HG03095 (cell line): ENCODE measurements around the gene TLE2.

Source experiments
- ATAC-seq: cut with Tn5 transposase; IDR thresholded peaks from one replicate; pipeline ENCODE4 v1.9.1; 2021; ENCODE audit warnings: moderate library complexity; ENCODE audit not compliant: unreplicated experiment

Gene TLE2

GRCh38 chr19:3029065-3029923, at the start of gene TLE2:
TLE2 (minus strand) TSS chr19:3029280; CDS start chr19:3028904, 376 bp downstream.
- no peak for ATAC-seq

GRCh38 chr19:3075605-3076431, 46.7 kb upstream of the TLE2 start:
- ATAC-seq = no peak

GRCh38 chr19:3073931-3074595, 45.0 kb upstream of the TLE2 start:
- no peak for ATAC-seq

- ATAC-seq = no peak
These were observed 44.1 kb upstream of the TLE2 start for GRCh38 chr19:3073159-3073563.

- no peak for ATAC-seq
These were observed 42.7 kb upstream of the TLE2 start for GRCh38 chr19:3071768-3072167.

- no peak for ATAC-seq
These were observed 39.0 kb upstream of the TLE2 start for GRCh38 chr19:3068071-3068470.

- ATAC-seq = no peak
These were observed 38.5 kb upstream of the TLE2 start for GRCh38 chr19:3067563-3067962.

GRCh38 chr19:3066482-3067049, 37.5 kb upstream of the TLE2 start:
- no peak for ATAC-seq

GRCh38 chr19:3065675-3066357, 36.7 kb upstream of the TLE2 start:
- ATAC-seq = peak; percentile 57

- ATAC-seq = no peak
These were observed 34.9 kb upstream of the TLE2 start for GRCh38 chr19:3064011-3064330.

- no peak for ATAC-seq
These were observed 33.4 kb upstream of the TLE2 start, which contains the start of gene TLE5 for GRCh38 chr19:3062165-3063105. TLE5 (minus strand) TSS chr19:3062495; CDS start chr19:3062200, 295 bp downstream.

GRCh38 chr19:3061182-3062161, 32.4 kb upstream of the TLE2 start:
- no peak for ATAC-seq

- no peak for ATAC-seq
These were observed 31.7 kb upstream of the TLE2 start for GRCh38 chr19:3060857-3061181.

- ATAC-seq = no peak
These were observed 30.6 kb upstream of the TLE2 start for GRCh38 chr19:3059653-3060052.

GRCh38 chr19:3058821-3059314, 29.8 kb upstream of the TLE2 start:
- no peak for ATAC-seq

- no peak for ATAC-seq
These were observed 29.1 kb upstream of the TLE2 start for GRCh38 chr19:3058009-3058820.

GRCh38 chr19:3057275-3057714, 28.2 kb upstream of the TLE2 start:
- ATAC-seq = no peak
